K562 (cell line): ENCODE measurements around the gene PTK7. TPM values are rescaled to one million over a fixed set of nuclear protein-coding genes. Genes with fewer than 3 reads are reported as not detected.
A peak's percentile ranks its signal among the peaks of the same experiment; 100 is the strongest.

Source experiments
- ATAC-seq: fragments of 200-7000 bp; cut with Tn5 transposase; 3 replicates; pipeline ENCODE4 v1.9.1; 2020; ENCODE audit warnings: moderate library complexity
- BruUV-seq: library from RNA; stranded (reverse); fragments of 400-500 nt; replicated peaks from 2 replicates; lab custom pipeline; 2021; lab: Mats Ljungman, UMichigan
- CTCF ChIA-PET: fragments of 300-600 bp; formaldehyde crosslinking; extraction: SDS; loops from one replicate; lab custom pipeline; 2021; ENCODE audit warnings: low intra/inter-chr PET ratio; lab: Yijun Ruan, JAX
- POLR2A ChIA-PET: fragments of 300-600, 350-650 bp; sonication (Branson Sonifier 250); formaldehyde crosslinking; extraction: SDS; loops from one replicate; lab custom pipeline; 2021; ENCODE audit warnings: antibody characterized with exemption, inconsistent platforms; lab: Yijun Ruan, JAX
- DNase-seq, 4 experiments: peaks; one replicate each; pipeline versions ENCODE4 v3.0.0 to v3.0.0-alpha.2; 2011 to 2018; ENCODE audit warnings: low spot score in 3 of 4, mixed read lengths in 3 of 4; ENCODE audit errors: extremely low read depth in 1 of 4
- FAIRE-seq: peaks from 2 replicates; lab custom pipeline; 2011; peaks lifted over from hg19 to GRCh38; lab: Jason Lieb, UNC
- H2AFZ ChIP-seq: 2 replicates; pipeline ENCODE4 v1.6.0; 2011; ENCODE audit warnings: low read depth, low read length, control low read depth, inconsistent platforms
- H3K27ac ChIP-seq: fragments of 200-600 bp; 3 replicates; pipeline ENCODE4 v1.8.0; 2011; ENCODE audit warnings: low read depth, mild to moderate bottlenecking, control low read depth, inconsistent platforms, low read length, moderate library complexity, mixed read lengths; ENCODE audit errors: extremely low read depth
- H3K27me3 ChIP-seq, 2 experiments: fragments of 300-600 bp in 1 of 2; 2 replicates in 1 of 2; 3 replicates in 1 of 2; pipeline versions ENCODE4 v1.6.0 to v1.8.0; 2011; ENCODE audit warnings: inconsistent platforms in 2 of 2, low read length in 2 of 2, mild to moderate bottlenecking in 1 of 2, mixed read lengths in 1 of 2, moderate library complexity in 1 of 2; ENCODE audit not compliant: control insufficient read depth in 2 of 2, insufficient read depth in 2 of 2
- H3K36me3 ChIP-seq: fragments of 300-600 bp; 3 replicates; pipeline ENCODE4 v1.8.0; 2011; ENCODE audit warnings: mild to moderate bottlenecking, low read length, inconsistent platforms; ENCODE audit not compliant: control insufficient read depth, insufficient read depth
- H3K4me1 ChIP-seq, 2 experiments: fragments of 200-600 bp in 1 of 2; replicated peaks in 1 of 2; 2 replicates in 1 of 2; 3 replicates in 1 of 2; pipeline versions ENCODE4 v1.5.1 to v1.8.0; 2011; ENCODE audit warnings: inconsistent platforms in 2 of 2, low read length in 2 of 2, mild to moderate bottlenecking in 1 of 2, mixed read lengths in 1 of 2, moderate library complexity in 1 of 2; ENCODE audit not compliant: control insufficient read depth in 2 of 2, insufficient read depth in 2 of 2
- H3K4me2 ChIP-seq: 2 replicates; pipeline ENCODE4 v1.6.1; 2011; ENCODE audit warnings: low read length, control low read depth, inconsistent platforms, mixed read lengths; ENCODE audit not compliant: insufficient read depth
- H3K4me3 ChIP-seq: fragments of 200-600 bp; sonication (generic), shearing (Covaris generic); 2 replicates; pipeline ENCODE4 v1.5.1; 2016; ENCODE audit warnings: control low read depth, inconsistent platforms
- H3K79me2 ChIP-seq: fragments of 200-600 bp; 3 replicates; pipeline ENCODE4 v1.8.0; 2011; ENCODE audit warnings: low read length, inconsistent platforms; ENCODE audit not compliant: control insufficient read depth, insufficient read depth
- H3K9ac ChIP-seq, 2 experiments: 2 replicates each; pipeline versions ENCODE4 v1.6.0 to v1.6.1; 2011; ENCODE audit warnings: low read depth in 2 of 2, low read length in 2 of 2, control low read depth in 1 of 2, inconsistent platforms in 1 of 2, mild to moderate bottlenecking in 1 of 2, mixed read lengths in 1 of 2; ENCODE audit not compliant: insufficient read depth in 1 of 2
- H3K9me1 ChIP-seq: one replicate; pipeline ENCODE4 v1.6.0; 2011; ENCODE audit warnings: inconsistent platforms, mild to moderate bottlenecking, low read length, moderate library complexity; ENCODE audit not compliant: control insufficient read depth, insufficient read depth
- H3K9me3 ChIP-seq: replicated peaks from 2 replicates; pipeline ENCODE4 v1.5.1; 2011; ENCODE audit warnings: low read depth, low read length, inconsistent platforms; ENCODE audit not compliant: control insufficient read depth, insufficient read depth
- H4K20me1 ChIP-seq: replicated peaks from 2 replicates; pipeline ENCODE4 v1.6.1; 2011; ENCODE audit warnings: low read length, inconsistent platforms, mixed read lengths; ENCODE audit not compliant: control insufficient read depth, insufficient read depth
- FOXM1 ChIP-seq, 2 experiments: fragments of 450-650 bp in 1 of 2; sonication (generic) in 1 of 2; formaldehyde crosslinking in 1 of 2; IDR thresholded peaks; 2 replicates each; pipeline versions ENCODE4 v1.6.1 to v1.9.0; 2017 to 2022; ENCODE audit warnings: low read depth in 2 of 2, mild to moderate bottlenecking in 2 of 2, missing genetic modification reagents in 1 of 2, moderate library complexity in 1 of 2
- HDAC6 ChIP-seq: IDR thresholded peaks from 2 replicates; pipeline ENCODE4 v1.6.1; 2012; ENCODE audit warnings: low read depth, mild to moderate bottlenecking, control low read depth, inconsistent platforms, low read length, moderate library complexity
- JUND ChIP-seq, 2 experiments: IDR thresholded peaks; 2 replicates in 1 of 2; 3 replicates in 1 of 2; pipeline ENCODE4 v1.6.1; 2011; ENCODE audit warnings: borderline replicate concordance in 2 of 2, low read depth in 2 of 2, low read length in 2 of 2, improper control_type of control experiment in 1 of 2, missing biosample characterization in 1 of 2, missing genetic modification characterization in 1 of 2, missing genetic modification reagents in 1 of 2
- PHF8 ChIP-seq: fragments of 200-600 bp; sonication (generic); IDR thresholded peaks from 2 replicates; pipeline ENCODE4 v1.6.1; 2012; ENCODE audit warnings: mixed run types, mild to moderate bottlenecking, inconsistent platforms, low read length, moderate library complexity, borderline replicate concordance
- RAD51 ChIP-seq: fragments of 450-650 bp; IDR thresholded peaks from 2 replicates; pipeline ENCODE4 v1.7.1; 2016; ENCODE audit warnings: low read depth, mild to moderate bottlenecking, borderline replicate concordance
- RFX1 ChIP-seq: fragments of 450-650 bp; IDR thresholded peaks from 2 replicates; pipeline ENCODE4 v1.6.1; 2016; ENCODE audit warnings: mild to moderate bottlenecking, moderate library complexity
- TCF7L2 ChIP-seq: fragments of 150-350 bp; IDR thresholded peaks from 2 replicates; pipeline ENCODE4 v1.6.1; 2016; ENCODE audit warnings: low read depth, mild to moderate bottlenecking, low read length, moderate library complexity
- TFAP4 ChIP-seq: sonication (generic); formaldehyde crosslinking; IDR thresholded peaks from 2 replicates; pipeline ENCODE4 v1.8.0; 2022; ENCODE audit warnings: missing genetic modification reagents, mild to moderate bottlenecking, moderate library complexity, borderline replicate concordance
- ZNF407 ChIP-seq: fragments of 450-650 bp; IDR thresholded peaks from 2 replicates; pipeline ENCODE4 v1.6.1; 2016; ENCODE audit warnings: low read depth
- ZNF444 ChIP-seq: fragments of 250-450 bp; sonication (Bioruptor Pico); IDR thresholded peaks from 2 replicates; pipeline ENCODE4 v1.4.0; 2020; ENCODE audit warnings: mild to moderate bottlenecking, moderate library complexity
- WGBS: fragments of 100-300 bp; shearing (Covaris generic); methylation state at CpG from one replicate; pipeline ENCODE4 v1.1.6; 2016; ENCODE audit warnings: low coverage, mixed read lengths; ENCODE audit not compliant: insufficient coverage; ENCODE audit errors: missing lambda C conversion rate; 5-methylcytosine and 5-hydroxymethylcytosine counted together
- in situ Hi-C: fragments of 300-500 bp; cut with MboI; formaldehyde crosslinking; loops from 4 replicates; pipeline ENCODE4 v1.15.0; 2018; ENCODE audit warnings: inconsistent platforms, mixed read lengths
- intact Hi-C: fragments of 100-400 bp; cut with micrococcal nuclease; formaldehyde crosslinking; loops from 2 replicates; pipeline ENCODE4 v1.14.2; 2022
- polyA plus RNA-seq, 8 experiments: library from polyadenylated mRNA; depleted of rRNA in 4 of 8; stranded (reverse) in 5 of 8; unstranded in 3 of 8; fragments of >200 nt; fragmentation: Nextera tagmentation in 2 of 8; fragmentation: Illumina TruSeq in 1 of 8; extraction: Ambion mirVana in 2 of 8; extraction: Trizol in 1 of 8; gene quantifications; 2 replicates each; pipeline versions ENCODE4 v1.2.1 to v1.2.3, GENCODE V29; 2011 to 2014; ENCODE audit warnings: inconsistent platforms in 1 of 8, missing spikeins in 1 of 8
- total RNA-seq, 7 experiments: library from RNA; depleted of rRNA in 6 of 7; stranded (reverse); fragments of >200 nt in 6 of 7; fragmentation: Illumina TruSeq in 2 of 7; extraction: Trizol in 2 of 7; gene quantifications; 2 replicates each; pipeline versions ENCODE4 v1.2.1 to v1.2.3, GENCODE V29; 2011 to 2021; ENCODE audit warnings: low replicate concordance in 1 of 7

Gene PTK7
- total and polyA plus RNA-seq, 9 of the 15 experiments (the other 6 are each of a cell fraction or from before 2014, with no cell fraction given) = 0.20 to 6.8 (median 4.2) TPM

- TF ChIP-seq PHF8 = peak; percentile 53; the same call in 1 of the 2 replicates
- no peak for TF ChIP-seq ZNF444 (CRISPR knock-in tag)
- no peak for TF ChIP-seq HDAC6
- TF ChIP-seq RAD51 = no peak
- TF ChIP-seq FOXM1 (IDR thresholded peaks at IDR 0.05; ENCODE audit: low read depth) = no peak
- TF ChIP-seq FOXM1 (CRISPR knock-in tag; IDR thresholded peaks at IDR 0.05; ENCODE audit: low read depth) = no peak; the same call in 1 of the 2 replicates
- no peak for TF ChIP-seq RFX1
- TF ChIP-seq TFAP4 = peak; percentile 48; the same call in 1 of the 2 replicates
Measured at GRCh38 chr6:43075670-43076463, at the start of gene PTK7 (continued).

GRCh38 chr6:43026365-43026764 lies 49.7 kb upstream of the PTK7 start:
- no TSS peak for BruUV-seq
- H3K4me3 ChIP-seq = no peak overlapping the region
- no peaks in the 10 kb centered on the region for H3K9me3 ChIP-seq
- no peaks in the 10 kb centered on the region for H3K9me1 ChIP-seq
- no peak overlapping the region for H3K9ac ChIP-seq
- peaks cover 75% of the 10 kb centered on the region for H3K36me3 ChIP-seq
- no peaks in the 10 kb centered on the region for H4K20me1 ChIP-seq
- 99% methylated on average over 5 of the region's 5 CpGs for WGBS
- H3K4me2 ChIP-seq = no peak overlapping the region
- no peaks in the 10 kb centered on the region for H3K27me3 ChIP-seq
- POLR2A ChIA-PET = interaction anchor here (0.7 to 1.5 kb wide), 3 partner anchors 9 to 96 kb away, joined by 3 to 5 read pairs (median 3); partner anchors contain the start of gene KLHDC3
- CTCF ChIA-PET = no interaction called here
- FAIRE-seq = no peak
- ATAC-seq = no peak
- H2AFZ ChIP-seq = no peak overlapping the region
- DNase-seq = no peak
- H3K79me2 ChIP-seq = peaks cover 36% of the 10 kb centered on the region
- H3K4me1 ChIP-seq = peaks cover 2 to 14% of the 10 kb centered on the region in 2 experiments; a peak in 4 of 5 replicates
- in situ Hi-C loops (no loop called here), intact Hi-C loops (no loop called here)
- no peak overlapping the region for H3K27ac ChIP-seq
- TF ChIP-seq ZNF407 (no peak), TCF7L2 (no peak), JUND (IDR thresholded peaks at IDR 0.05; ENCODE audit: borderline replicate concordance, low read depth, low read length) (no peak), JUND (tag; IDR thresholded peaks at IDR 0.05; ENCODE audit: borderline replicate concordance, low read depth, low read length) (no peak)
